ENCODE measurements around the gene ERBB4.
"Not testable (repeated sequence)": the region's sequence is repeated elsewhere in the genome, so short reads cannot be mapped to it uniquely, and the experiment has no call there.

ERBB4 gene

DNA sequence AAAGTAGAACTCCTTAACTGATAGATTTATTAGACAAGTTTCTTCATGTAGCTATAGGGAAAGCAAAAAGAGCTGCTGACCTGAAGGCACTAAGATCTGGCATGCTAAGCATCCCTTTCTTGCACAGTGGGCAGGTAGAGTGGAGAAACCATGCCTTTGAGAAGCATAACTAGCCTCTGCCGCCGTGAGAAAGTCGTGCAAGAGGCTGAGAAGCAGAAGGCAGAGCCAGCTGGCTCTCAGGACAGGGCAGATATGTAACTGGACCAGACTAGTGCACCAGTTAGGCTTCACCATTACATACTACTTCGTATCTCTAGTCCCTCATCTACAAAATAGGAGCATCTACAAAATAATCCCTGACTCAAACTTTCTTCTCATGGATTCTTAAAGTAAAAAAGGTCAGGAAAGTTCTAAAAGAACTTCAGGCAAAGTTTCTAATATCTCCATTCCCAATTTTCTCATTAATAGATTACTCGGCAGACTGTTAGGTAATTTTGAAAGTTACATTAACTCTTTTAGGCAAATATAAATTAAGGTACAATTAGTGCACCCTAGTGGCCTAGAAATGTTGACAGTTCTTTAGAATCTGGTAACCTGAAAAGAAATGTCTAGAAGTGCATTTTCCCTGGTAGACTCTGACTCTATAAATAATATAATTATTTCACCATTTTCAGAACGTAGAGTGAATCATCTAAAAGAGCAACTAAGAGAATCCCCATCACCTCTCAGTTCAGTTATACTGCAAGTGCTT lies 10.3 kb downstream of the ERBB4 start:
- DNase-seq = no peak

DNA sequence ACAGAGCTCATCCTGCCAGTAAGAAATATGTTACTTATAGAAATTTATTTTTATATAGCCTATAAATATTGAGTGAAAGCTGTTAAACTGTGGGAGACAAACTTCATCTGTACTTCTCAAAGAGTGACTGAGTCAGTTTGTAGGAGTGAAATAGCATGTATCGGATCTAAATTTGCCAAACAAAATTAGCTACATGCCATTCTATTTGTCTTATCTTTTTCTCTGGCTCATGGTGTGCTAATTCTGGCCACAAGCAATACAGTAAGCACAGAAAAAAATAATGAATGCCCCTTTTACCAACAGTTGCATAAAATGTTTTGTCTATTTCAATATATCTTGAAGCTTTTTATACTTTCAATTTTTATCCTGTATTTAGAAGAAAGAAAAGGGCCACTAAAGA lies 12.5 kb downstream of the ERBB4 start:
- no peak for DNase-seq

DNA sequence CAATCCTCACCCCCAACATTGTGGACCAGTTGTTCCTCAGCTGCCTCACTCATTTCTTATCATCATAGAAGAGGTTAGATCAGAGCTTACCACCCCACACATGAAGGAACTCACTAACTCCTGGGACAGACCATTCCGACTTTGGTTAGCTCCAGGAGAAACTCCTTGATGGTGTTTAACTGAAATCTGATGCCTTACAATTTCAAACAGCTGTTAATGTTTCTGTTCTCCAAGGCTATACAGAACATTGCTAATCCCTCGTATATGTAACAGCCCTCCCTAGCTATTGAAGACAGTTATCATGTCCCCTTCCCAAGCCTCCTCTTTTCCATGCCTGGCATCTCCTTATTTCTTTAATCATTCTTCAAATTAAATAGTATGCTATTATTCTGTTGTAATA lies 14.8 kb downstream of the ERBB4 start:
- no peak for DNase-seq

GRCh38 chr2:212520340-212520739 lies 18.3 kb downstream of the ERBB4 start:
- no peak for DNase-seq

- DNase-seq = no peak
These were observed 20.9 kb downstream of the ERBB4 start for GRCh38 chr2:212517693-212518092.

DNA sequence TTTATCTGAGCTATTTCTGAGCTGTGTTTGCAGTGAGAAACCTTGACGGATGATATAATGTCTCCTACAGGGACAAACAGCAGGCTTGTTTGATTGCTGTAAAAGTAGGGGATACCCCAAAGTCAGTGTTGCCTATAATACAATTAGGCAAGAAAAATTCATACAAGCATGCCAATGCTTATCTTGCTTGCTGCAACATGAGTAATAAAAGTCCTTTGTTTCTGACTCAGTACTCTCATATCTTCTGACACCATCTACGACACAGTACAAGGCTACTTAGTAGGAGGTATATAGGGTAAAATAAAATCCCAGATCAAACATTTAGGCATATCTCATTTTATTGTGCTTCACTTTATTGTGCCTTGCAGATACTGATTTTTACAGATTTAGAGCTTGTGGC lies 33.0 kb downstream of the ERBB4 start:
- DNase-seq = no peak

DNA sequence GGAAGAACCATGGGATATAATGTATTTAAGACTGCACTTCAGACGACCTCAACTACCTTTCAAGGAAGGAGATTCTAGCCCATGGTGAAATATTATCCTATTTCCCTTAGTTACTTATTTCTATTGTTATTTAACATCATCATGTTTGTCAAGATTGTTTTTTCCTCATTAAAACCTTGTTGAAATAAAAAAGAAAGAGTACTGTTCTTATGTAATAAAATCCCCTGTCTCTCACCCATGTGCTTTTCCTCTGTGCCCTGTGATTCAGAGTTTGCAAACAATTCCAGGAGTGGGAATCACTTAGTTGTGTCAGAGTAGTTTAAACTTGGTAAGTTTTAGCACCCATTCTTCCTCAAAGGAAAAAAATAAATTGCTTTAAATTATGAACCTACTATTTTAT lies 43.6 kb downstream of the ERBB4 start:
- no peak for DNase-seq

DNA sequence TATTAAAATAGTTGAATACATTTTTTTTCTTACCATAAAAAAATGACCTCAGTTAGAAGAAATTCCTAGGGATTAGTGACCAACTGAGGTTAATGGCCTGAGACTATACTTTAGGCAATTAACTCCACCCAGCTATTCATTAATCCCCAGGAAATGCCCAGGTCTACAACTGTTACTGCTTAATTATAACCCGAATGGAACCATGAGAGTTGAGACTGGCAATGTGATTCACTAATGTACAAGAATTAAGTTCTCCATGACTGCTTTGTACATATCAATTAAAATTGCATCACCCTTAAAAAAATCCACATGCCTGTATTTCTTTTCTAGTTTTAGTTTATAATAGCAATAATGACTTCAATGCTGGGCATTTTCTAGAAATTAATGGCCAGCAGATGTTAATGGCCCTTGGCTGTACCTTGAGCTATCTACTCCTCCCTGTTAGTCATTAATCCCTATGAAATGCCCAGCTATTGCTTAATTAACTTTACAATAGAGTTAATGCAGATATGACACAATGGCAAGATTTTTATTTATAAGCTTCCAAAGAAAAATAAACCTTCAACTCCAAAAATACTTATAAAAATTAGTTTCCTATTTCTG lies 44.1 kb downstream of the ERBB4 start:
- no peak for DNase-seq

DNA sequence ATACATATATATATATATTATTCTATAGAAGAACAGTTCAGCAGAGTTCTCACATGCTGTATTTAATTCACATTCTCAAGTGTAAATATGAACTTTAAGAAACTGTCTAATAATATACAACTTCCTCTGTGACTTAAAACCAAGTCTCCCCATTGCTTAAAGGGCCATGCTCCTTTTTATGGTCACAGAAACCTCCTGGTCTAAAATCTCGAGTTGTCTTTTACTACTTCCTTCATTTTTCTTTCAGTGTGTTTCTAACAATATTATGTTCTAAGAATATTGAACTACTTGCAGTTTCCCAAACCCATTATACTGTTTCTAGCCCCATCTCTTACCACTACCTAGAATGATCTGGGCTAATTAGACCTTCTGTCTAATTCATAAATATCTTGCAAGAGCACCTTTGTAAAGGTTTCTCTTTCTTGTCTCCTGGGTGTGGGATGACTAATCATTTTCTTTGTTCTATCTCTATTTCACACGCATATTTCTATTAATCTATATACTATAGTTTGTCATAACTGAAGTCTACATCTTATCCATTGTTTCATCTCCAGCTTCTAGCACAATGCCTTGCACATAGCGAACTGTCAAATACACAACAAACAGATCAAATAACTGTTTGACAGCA lies 48.8 kb downstream of the ERBB4 start:
- DNase-seq = no peak

GRCh38 chr2:212488611-212489010 lies 50.0 kb downstream of the ERBB4 start:
- no peak for DNase-seq

- DNase-seq = no peak
These were observed 54.0 kb downstream of the ERBB4 start for GRCh38 chr2:212484563-212485080.

DNA sequence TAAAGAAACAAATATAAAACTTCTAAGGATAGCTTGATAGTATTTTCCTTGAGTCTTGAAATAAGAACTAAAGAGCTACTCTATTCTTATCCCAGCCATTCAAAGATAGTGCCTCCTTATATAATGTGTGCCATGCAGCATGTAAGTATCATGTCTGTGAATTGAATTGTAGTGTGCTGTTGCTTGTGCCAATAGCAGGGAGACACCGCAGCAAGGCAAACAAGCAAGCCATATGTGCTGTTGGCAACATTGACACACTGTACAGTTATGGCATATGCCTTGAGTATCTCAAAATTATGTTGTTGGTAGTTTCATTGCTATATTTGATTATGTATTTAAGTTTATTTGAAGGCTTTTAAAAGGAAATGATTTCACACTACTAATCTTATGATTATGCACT lies 58.2 kb downstream of the ERBB4 start:
- DNase-seq = no peak

GRCh38 chr2:212477571-212477970 lies 61.0 kb downstream of the ERBB4 start:
- DNase-seq = no peak

DNA sequence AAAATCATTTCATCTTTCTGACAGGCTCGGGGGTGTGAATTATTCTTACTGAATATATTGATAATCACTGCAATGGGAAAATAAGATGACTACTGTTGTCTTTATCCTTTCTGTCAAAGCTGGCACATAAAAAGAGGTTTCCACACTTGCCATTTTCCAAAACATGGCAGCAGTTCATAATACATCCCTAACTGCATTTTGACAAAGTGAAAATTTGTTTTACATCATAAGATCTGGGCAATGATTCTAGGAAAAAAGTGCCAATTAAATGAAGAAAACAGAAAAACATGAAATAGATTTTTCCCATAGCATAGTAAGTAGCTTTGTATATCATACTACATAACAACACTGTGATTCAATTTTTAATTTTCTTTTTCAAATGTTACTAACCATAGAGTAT lies 65.4 kb downstream of the ERBB4 start:
- no peak for DNase-seq

GRCh38 chr2:212467551-212467950 lies 71.1 kb downstream of the ERBB4 start:
- not testable (repeated sequence) for DNase-seq

DNA sequence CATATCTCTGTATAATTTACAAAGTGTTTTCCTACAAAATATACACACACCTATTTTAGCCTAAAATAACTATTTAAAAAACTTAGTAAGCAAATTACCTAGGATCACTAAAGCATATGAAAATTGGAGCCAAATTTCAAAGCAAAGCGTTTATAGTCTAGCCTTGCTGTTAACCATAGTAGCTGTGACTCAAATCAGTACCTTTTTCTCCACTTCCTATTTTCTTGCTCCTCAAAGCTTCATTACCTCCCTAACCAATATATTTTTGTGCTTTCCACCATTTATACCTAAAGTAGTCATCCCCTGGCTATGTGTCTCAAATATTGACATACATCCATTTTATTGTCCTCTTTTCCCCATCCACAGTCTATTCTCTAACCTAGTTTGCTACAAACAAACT lies 73.1 kb downstream of the ERBB4 start:
- no peak for DNase-seq

GRCh38 chr2:212461708-212462107 lies 76.9 kb downstream of the ERBB4 start:
- DNase-seq = not testable (repeated sequence)

DNA sequence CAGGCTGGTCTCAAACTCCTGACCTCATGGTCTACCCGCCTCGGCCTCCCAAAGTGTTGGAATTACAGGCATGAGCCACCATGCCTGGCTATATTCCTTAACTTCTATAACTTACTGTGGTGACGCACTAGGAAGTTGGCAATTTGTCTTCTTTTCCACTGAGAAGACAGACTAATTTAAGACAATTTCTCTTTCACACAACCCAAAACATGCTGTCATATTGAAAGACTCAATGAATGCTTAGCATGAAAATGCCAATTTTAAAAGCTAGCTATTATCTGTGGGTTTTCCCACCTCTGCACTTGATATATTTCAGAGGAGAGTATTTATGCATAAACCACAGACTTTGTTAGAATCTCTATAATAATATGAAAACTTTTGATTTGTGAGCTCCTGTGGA lies 84.5 kb downstream of the ERBB4 start:
- DNase-seq = no peak

DNA sequence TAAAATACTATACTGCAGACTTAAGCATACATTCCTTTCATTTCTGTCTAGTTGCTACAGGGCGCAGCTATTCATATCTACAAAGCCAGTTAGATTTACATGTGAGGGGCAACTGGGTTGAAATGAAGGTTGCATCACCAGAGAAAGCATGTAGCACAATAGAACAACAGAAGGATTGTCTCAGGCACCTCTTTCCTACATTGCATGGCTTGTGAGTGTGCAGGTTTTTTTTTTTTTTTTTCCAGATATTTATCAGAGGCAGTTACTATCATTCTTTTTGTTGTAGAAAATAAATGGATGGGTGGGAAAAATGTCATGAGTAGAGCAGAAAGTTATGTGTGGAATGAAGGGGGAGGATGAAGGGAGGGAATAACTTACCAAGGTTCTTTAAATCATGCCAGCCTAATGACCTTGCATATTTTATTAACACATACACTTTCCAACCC lies 86.8 kb downstream of the ERBB4 start:
- no peak for DNase-seq

DNA sequence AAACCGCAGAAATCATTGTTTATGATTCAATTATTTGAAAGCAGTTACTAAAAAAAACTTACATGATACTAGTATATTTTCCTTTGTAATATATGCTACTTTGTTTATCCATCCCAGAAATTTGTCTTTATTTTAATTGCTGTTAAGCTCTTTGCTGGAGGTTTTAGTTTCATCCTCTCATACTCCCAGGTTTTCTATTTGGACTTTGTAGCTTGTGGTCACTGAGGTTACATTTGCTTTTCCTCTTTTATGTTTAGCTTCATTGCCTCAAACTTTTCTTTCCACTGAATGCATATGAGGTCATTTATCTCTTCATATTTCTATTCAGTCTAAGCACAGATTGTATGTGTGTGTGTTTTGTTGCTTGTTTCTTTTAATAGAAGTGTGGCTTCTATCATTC lies 89.9 kb downstream of the ERBB4 start:
- no peak for DNase-seq

DNA sequence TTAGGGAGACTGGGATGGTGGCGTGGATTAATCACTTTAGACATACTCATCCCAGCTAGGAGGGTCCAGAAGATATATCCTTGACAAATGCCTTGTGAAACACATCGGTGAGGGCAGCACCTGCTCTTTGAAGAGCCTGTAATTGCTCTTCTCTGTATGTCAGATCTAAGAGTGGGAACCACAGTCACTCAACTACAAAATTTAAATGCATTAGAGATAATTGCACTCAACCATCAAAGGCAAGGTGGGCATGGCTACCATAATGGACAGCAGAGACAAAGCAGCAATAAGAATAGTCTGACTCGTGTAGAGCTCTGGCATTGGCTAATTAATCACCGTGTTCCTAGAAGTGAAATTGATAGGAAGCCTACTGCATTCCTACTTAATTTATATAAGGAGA lies 96.8 kb downstream of the ERBB4 start:
- no peak for DNase-seq

DNA sequence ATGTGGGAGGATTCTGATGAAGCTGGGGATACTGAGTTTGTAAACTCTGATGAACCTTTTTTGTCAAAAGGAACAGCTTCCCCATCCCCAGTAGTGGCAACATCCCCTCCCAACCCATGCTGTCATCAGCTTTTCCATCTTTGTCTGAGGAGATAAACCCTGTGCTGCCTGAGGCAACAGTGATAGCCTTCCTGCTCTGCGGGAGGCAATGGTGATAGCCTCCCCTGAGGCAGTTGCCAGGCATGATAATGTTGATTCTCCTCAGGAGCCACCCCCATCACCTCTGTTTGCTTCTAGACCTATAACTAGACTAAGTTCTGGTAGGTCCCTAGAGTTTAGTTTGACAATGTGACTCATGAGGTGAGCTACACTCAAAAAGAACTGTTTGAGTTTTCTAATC lies 97.5 kb downstream of the ERBB4 start:
- no peak for DNase-seq

DNA sequence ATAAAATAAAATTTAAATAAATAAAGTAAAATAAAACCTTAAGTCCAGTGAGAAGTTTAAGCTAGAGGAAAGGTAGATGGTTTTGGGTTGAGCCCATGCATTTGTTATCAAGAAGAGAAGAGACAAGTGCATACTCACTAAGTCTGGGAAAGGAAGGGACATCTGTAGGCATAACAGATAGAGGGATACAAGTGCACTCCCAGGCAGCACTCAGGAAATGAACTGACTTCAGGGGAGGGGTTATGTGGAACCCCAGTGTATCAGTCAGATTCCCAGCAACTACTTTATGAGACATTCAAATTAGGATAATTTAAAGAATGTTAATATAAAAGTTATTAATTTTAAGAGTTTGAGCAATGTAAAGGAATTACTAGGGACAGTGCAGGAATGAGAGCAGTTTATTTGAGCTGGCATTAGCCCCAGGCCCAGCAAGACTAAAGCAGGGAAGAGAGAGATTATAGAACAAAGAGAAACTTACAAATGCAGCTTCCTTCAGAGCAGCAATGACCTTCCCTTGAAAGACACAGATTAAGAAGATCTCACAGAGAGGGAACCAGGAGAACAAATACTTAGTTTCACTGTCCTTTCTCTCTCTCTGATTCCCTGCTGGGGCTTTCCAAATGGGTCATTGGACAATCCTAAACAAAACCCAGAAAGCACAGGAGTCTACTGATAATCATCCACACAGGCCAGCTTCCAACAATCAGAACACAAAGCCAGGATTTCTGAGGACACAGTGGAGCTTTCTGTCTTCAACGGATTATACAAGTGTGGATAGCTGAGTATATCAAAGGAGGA lies 109.7 kb downstream of the ERBB4 start:
- DNase-seq = no peak

All from inflammatory macrophage (primary cell).